ENCODE measurements around the gene ZBTB20.

The ZBTB20 gene

DNA sequence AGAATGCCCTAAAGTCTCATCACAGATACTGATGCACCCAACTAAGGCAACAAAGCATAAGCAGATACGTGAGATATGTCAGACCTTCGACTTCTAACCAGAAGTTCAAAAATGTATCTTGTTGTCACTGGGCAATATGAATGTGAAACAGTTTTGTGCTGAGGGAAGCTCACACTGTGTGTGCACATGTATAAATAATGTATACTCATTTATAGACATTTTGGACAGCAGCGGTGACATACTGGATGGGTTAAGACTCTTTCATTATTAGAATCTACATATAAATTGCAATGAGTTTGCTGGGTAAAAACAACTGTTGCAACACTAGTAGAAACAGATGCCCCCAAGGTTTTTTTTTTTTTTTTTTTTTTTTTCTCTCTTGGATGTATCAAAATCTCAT, 815.4 kb downstream of the ZBTB20 start:
- peak overlapping the region; percentile 81 for H3K27ac Mint-ChIP-seq
- no peaks in the 10 kb centered on the region for H3K27me3 Mint-ChIP-seq
- ATAC-seq (replicated peaks) (no peak), DNase-seq (no peak)
- H3K4me1 Mint-ChIP-seq = peaks cover 18 to 70% of the 10 kb centered on the region in 2 donors
- peaks cover 0 to 2% of the 10 kb centered on the region in 2 donors for H3K9me3 Mint-ChIP-seq
- H3K4me3 Mint-ChIP-seq = no peak overlapping the region
- H3K36me3 Mint-ChIP-seq = peaks cover 0 to 16% of the 10 kb centered on the region in 2 donors

DNA sequence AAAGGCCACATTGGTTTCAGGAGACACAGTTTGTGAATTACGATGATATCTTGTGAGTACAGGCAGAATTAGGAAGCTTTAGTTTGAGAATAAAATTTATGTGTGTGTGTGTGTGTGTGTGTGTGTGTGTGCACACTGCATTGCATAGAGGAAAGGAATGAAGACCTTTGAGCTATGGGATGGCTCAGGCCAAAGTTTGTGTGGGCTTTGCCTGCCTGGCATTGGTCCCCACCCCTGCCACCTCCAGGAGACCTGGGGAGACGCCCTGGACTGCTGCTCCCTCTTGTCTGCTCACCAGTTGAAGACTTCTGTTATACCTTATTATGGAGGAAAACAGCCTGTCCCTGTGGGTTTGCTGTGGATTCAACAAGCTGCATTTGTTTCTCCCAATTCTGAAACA, 816.1 kb downstream of the ZBTB20 start:
- H3K4me1 Mint-ChIP-seq = peaks cover 18 to 69% of the 10 kb centered on the region in 2 donors
- peaks cover 0 to 2% of the 10 kb centered on the region in 2 donors for H3K9me3 Mint-ChIP-seq
- DNase-seq = no peak
- peak overlapping the region; percentile 31 for H3K27ac Mint-ChIP-seq
- no peak for ATAC-seq (replicated peaks)
- no peaks in the 10 kb centered on the region for H3K27me3 Mint-ChIP-seq
- H3K4me3 Mint-ChIP-seq = no peak overlapping the region
- H3K36me3 Mint-ChIP-seq = peaks cover 0 to 15% of the 10 kb centered on the region in 2 donors

DNA sequence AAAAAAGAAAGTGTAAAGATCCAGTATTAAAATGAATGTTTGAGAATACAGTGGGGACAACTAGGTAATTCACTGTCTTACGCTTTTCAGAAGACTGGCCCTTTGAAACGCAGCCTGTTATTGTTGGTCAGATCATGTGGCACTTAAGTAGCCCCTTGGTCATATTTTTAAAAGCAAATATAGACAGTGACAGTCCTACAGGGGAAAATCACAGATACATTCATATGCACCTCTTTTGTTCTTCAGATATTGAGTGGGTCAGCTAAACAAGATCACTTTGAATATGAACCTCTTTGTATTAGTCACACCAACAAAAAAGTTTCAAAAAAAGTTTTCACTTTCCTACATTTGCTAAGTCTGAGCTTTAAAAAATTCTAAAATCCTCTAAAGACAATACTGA, 817.3 kb downstream of the ZBTB20 start:
- ATAC-seq (replicated peaks) (no peak), DNase-seq (no peak)
- Mint-ChIP-seq H3K4me1 (peaks cover 18 to 73% of the 10 kb centered on the region in 2 donors), H3K27me3 (no peaks in the 10 kb centered on the region), H3K27ac (no peak overlapping the region), H3K9me3 (peaks cover 0 to 2% of the 10 kb centered on the region in 2 donors), H3K4me3 (no peak overlapping the region), H3K36me3 (peaks cover 0 to 15% of the 10 kb centered on the region in 2 donors)

DNA sequence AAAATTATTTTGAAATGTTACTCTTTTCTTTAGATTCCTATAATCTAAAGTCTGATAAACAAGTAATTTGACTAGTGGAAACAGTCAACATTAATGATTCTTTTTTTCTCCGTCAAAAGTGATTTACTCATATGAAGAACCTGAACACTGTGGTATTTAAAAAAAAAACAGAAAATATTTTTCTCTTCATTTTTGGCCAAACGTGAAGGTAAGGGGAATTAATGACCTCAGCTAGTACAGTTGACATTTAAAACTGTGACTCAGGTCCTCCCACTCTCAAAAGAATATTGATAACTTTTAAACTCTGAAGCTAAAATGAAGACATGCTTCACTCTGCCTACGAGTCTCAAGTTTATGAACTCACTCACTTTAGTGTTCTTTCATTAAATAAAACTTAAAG, 818.7 kb downstream of the ZBTB20 start:
- ATAC-seq (replicated peaks) (peak; percentile 62 to 63), DNase-seq (no peak)
- Mint-ChIP-seq H3K36me3 (peaks cover 0 to 10% of the 10 kb centered on the region in 2 donors), H3K4me3 (peak overlapping the region; percentile 47 to 65), H3K27me3 (no peaks in the 10 kb centered on the region), H3K4me1 (peaks cover 22 to 76% of the 10 kb centered on the region in 2 donors), H3K9me3 (peaks cover 0 to 2% of the 10 kb centered on the region in 2 donors), H3K27ac (peak overlapping the region; percentile 89)

DNA sequence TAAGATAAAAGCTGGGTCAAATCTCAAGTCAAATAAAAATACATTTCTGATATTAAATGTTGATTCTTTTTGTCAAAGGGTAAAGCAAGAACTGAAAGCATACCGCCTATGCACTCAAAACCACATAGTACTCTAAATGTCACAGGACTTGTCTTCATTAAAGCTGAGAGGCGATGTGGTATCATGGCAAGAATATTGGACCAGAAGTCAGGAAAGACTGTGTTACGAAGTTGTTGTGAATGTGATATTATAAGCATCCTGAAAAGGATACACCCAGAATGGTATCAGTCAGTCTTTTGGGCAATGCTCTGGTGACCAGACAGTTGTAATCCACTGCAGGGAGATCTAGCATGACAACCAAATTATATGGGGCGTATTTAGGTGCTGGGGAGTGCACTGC, 819.4 kb downstream of the ZBTB20 start:
- Mint-ChIP-seq H3K36me3 (peaks cover 0 to 10% of the 10 kb centered on the region in 2 donors), H3K27ac (peak overlapping the region; percentile 89), H3K27me3 (no peaks in the 10 kb centered on the region), H3K4me3 (peak overlapping the region; percentile 39 to 46), H3K4me1 (peaks cover 20 to 75% of the 10 kb centered on the region in 2 donors), H3K9me3 (peaks cover 0 to 2% of the 10 kb centered on the region in 2 donors)
- no peak for DNase-seq
- ATAC-seq (replicated peaks) = peak; percentile 58 to 71

- Mint-ChIP-seq H3K9me3 (peaks cover 0 to 1% of the 10 kb centered on the region in 2 donors), H3K4me3 (no peak overlapping the region), H3K4me1 (peaks cover 17 to 63% of the 10 kb centered on the region in 2 donors), H3K36me3 (peaks cover 2 to 12% of the 10 kb centered on the region in 2 donors), H3K27me3 (no peaks in the 10 kb centered on the region), H3K27ac (peak overlapping the region; percentile 14)
- ATAC-seq (replicated peaks) = peak; percentile 70 to 71
- no peak for DNase-seq
These were observed 823.4 kb downstream of the ZBTB20 start for GRCh38 chr3:114323546-114324254.

DNA sequence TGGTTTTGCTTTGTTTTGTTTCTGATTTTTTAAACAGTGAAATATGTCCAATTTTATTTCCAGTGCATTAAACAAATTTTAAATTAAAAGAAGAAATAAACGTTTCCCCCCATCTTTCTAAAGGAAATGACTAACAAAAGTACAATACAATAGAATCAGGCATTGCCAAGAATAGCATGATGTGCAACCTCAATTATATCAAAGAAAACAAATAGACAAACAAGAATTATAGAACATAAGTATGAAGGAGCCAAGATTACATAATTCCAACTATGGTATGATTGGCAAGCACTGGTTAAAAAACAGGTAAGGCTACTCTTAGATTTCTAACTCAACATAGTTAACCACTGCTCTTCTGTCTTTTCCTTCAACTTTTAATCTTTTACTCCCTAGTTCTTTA, 826.8 kb downstream of the ZBTB20 start:
- peaks cover 2 to 12% of the 10 kb centered on the region in 2 donors for H3K36me3 Mint-ChIP-seq
- no peaks in the 10 kb centered on the region for H3K27me3 Mint-ChIP-seq
- H3K9me3 Mint-ChIP-seq = no peaks in the 10 kb centered on the region
- ATAC-seq (replicated peaks) = no peak
- DNase-seq = no peak
- H3K27ac Mint-ChIP-seq = no peak overlapping the region
- no peak overlapping the region for H3K4me3 Mint-ChIP-seq
- H3K4me1 Mint-ChIP-seq = peaks cover 11 to 33% of the 10 kb centered on the region in 2 donors

DNA sequence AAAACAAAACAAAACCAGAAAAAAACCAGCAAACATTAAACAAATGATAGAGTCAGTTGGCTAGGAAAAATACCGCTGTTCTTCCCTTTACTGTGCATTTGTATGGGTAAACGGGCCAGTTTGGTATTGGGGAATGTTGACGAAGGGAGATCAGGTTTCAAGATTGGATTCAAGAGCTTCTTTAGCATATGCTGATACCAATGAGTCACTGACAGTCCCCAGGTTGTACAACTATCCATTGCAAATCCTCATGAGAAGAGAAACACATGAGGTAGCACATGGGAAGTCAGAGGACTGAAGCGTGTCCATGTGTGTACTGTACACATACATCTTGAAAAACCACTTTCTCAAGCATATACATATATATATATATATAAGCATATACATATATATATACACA, 827.6 kb downstream of the ZBTB20 start:
- DNase-seq (no peak), ATAC-seq (replicated peaks) (no peak)
- Mint-ChIP-seq H3K27me3 (no peaks in the 10 kb centered on the region), H3K27ac (no peak overlapping the region), H3K4me1 (peaks cover 8 to 25% of the 10 kb centered on the region in 2 donors), H3K4me3 (no peak overlapping the region), H3K9me3 (no peaks in the 10 kb centered on the region), H3K36me3 (peaks cover 2 to 12% of the 10 kb centered on the region in 2 donors)

DNA sequence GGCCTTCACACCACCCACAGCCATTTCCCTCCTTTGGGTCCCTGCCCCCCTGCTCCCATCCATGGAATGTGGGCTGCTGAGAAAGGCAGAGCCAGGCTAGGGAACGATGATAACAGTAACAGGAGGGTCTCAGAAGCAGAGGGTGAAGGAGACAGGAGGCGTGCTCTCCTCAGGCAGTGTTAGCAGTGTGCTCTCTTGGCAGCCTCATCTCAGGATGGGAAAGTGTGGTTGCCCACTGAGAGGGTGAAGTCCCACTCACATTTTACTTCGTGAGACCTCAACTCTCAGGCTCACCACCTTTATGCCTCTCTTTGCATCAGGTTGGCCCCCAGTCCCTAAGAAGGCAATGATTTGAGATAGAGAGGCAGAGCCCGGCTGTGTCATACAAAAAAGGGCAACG, 828.8 kb downstream of the ZBTB20 start:
- Mint-ChIP-seq H3K27ac (no peak overlapping the region), H3K27me3 (no peaks in the 10 kb centered on the region), H3K36me3 (peaks cover 2 to 12% of the 10 kb centered on the region in 2 donors), H3K4me1 (peaks cover 2 to 14% of the 10 kb centered on the region in 2 donors), H3K9me3 (no peaks in the 10 kb centered on the region), H3K4me3 (no peak overlapping the region)
- no peak for DNase-seq
- ATAC-seq (replicated peaks) = no peak

GRCh38 chr3:114314282-114314681, 832.8 kb downstream of the ZBTB20 start:
- Mint-ChIP-seq H3K27me3 (no peaks in the 10 kb centered on the region), H3K4me1 (peaks cover 3 to 14% of the 10 kb centered on the region in 2 donors), H3K4me3 (no peak overlapping the region), H3K27ac (no peak overlapping the region), H3K9me3 (no peaks in the 10 kb centered on the region), H3K36me3 (peaks cover under 1 to 2% of the 10 kb centered on the region in 2 donors)
- ATAC-seq (replicated peaks) = no peak
- DNase-seq = no peak

GRCh38 chr3:114313426-114313825, 833.7 kb downstream of the ZBTB20 start:
- Mint-ChIP-seq H3K27me3 (no peaks in the 10 kb centered on the region), H3K4me1 (peaks cover 9 to 23% of the 10 kb centered on the region in 2 donors), H3K36me3 (no peaks in the 10 kb centered on the region), H3K27ac (no peak overlapping the region), H3K4me3 (no peak overlapping the region), H3K9me3 (no peaks in the 10 kb centered on the region)
- ATAC-seq (replicated peaks) (no peak), DNase-seq (no peak)

GRCh38 chr3:114310695-114311094, 836.4 kb downstream of the ZBTB20 start:
- ATAC-seq (replicated peaks) (no peak), DNase-seq (no peak)
- Mint-ChIP-seq H3K9me3 (no peaks in the 10 kb centered on the region), H3K27ac (no peak overlapping the region), H3K27me3 (peaks cover 0 to 4% of the 10 kb centered on the region in 2 donors), H3K36me3 (peaks cover 4 to 5% of the 10 kb centered on the region in 2 donors), H3K4me3 (no peak overlapping the region), H3K4me1 (peaks cover 23 to 42% of the 10 kb centered on the region in 2 donors)

DNA sequence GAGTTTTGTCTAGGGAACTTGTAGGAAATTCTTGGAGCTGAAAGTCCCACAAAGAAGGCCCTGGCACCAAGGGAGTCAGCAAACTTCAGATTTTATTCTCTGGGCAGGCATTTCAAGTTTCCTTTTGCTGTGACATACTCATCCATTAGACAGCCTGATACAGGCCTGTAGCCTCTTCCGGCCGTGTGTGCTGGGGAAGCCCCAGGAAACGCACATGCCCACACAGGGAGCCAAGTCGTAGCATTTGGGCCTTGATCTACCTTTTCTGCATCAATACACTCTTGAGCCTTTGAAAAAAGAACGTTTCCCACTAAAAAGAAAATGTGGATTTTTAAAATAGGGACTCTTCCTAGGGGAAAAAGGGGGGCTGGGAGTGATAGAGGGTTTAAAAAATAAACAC, 838.3 kb downstream of the ZBTB20 start:
- peaks cover 5 to 10% of the 10 kb centered on the region in 2 donors for H3K36me3 Mint-ChIP-seq

DNA sequence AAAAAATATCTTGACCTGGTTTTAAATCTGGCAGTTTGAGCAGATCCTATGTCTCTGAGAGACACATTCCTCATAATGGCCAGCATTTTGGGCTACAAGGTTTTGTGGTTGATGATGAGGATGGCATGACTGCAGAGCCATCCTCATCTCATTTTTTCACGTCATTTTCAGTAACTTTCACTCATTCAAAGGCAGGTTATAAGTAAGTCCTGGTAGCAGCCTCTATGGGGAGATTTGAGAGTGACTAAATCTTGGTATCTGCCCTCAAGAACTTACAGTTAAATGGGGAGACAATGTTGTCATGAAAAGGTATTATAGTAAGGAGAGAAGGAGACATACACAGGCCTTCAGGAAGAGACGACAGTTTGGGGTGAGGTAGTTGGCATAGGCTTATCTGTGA, 838.7 kb downstream of the ZBTB20 start:
- Mint-ChIP-seq H3K9me3 (no peaks in the 10 kb centered on the region), H3K27me3 (peaks cover 0 to 4% of the 10 kb centered on the region in 2 donors), H3K36me3 (peaks cover 5 to 10% of the 10 kb centered on the region in 2 donors), H3K4me1 (peaks cover 23 to 48% of the 10 kb centered on the region in 2 donors), H3K4me3 (peak overlapping the region; percentile 0 to 39), H3K27ac (peak overlapping the region; percentile 90)
- DNase-seq (no peak), ATAC-seq (replicated peaks) (peak in 1 of 2 donors; percentile 18)

More for the DNA sequence above, 838.3 kb downstream of the ZBTB20 start:
- ATAC-seq (replicated peaks) (peak; percentile 83 to 87), DNase-seq (peak; percentile 32)
- Mint-ChIP-seq H3K9me3 (no peaks in the 10 kb centered on the region), H3K4me3 (peak overlapping the region; percentile 0 to 54), H3K4me1 (peaks cover 23 to 48% of the 10 kb centered on the region in 2 donors), H3K27ac (peak overlapping the region; percentile 90), H3K27me3 (peaks cover 0 to 4% of the 10 kb centered on the region in 2 donors)

DNA sequence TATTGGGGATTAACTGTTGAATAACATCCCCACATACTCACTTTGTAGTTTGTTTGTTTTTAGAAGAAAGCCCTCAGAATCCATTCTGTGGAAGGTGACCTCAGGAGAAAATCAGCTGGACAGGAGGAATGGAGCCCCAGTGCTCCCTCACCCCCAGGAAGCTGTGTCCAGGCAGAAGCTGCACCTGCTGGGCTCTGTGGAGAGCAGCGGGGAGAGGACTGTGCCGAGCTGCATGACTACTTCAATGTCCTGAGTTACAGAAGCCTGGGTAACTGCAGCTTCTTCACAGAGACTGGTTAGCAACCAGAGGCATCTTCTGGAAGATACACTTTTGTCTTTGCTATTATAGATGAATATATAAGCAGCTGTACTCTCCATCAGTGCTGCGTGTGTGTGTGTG, 839.3 kb downstream of the ZBTB20 start:
- peak in 1 of 2 donors; percentile 13 for ATAC-seq (replicated peaks)

More for the DNA sequence above, 839.3 kb downstream of the ZBTB20 start:
- H3K4me3 Mint-ChIP-seq = peak overlapping the region in 1 of 2 donors; percentile 39
- H3K9me3 Mint-ChIP-seq = no peaks in the 10 kb centered on the region
- DNase-seq = no peak
- peaks cover 23 to 48% of the 10 kb centered on the region in 2 donors for H3K4me1 Mint-ChIP-seq
- peaks cover 5 to 10% of the 10 kb centered on the region in 2 donors for H3K36me3 Mint-ChIP-seq
- H3K27me3 Mint-ChIP-seq = peaks cover 0 to 4% of the 10 kb centered on the region in 2 donors
- H3K27ac Mint-ChIP-seq = peak overlapping the region; percentile 90

Data from stimulated activated naive B cell treated with anti-CD40 and anti-IgM and Interleukin-4, amounts not matched to agents 10 μg/mL and 1 μg/mL and 100 μg/mL, for 72 hours (primary cell).